Stomach smooth muscle (tissue), 2 donors: Measurements from ENCODE around the gene IL36B.

Experiments used
- H3K27ac ChIP-seq: one replicate; pipeline ENCODE4 v1.7.0; 2013; ENCODE audit warnings: mild to moderate bottlenecking, low read length, inconsistent platforms
- H3K27me3 ChIP-seq, 2 donors: one replicate each; pipeline ENCODE4 v1.7.0; 2013; ENCODE audit warnings: low read length in 2 of 2; ENCODE audit not compliant: insufficient read depth in 2 of 2, control insufficient read depth in 1 of 2
- H3K36me3 ChIP-seq, 2 donors: one replicate each; pipeline ENCODE4 v1.7.0; 2013; ENCODE audit warnings: low read length in 2 of 2; ENCODE audit not compliant: control insufficient read depth in 2 of 2, insufficient read depth in 2 of 2
- H3K4me1 ChIP-seq: one replicate; pipeline ENCODE4 v1.7.0; 2013; ENCODE audit warnings: low read length; ENCODE audit not compliant: control insufficient read depth, insufficient read depth
- H3K4me3 ChIP-seq, 2 donors: one replicate each; pipeline ENCODE4 v1.7.0; 2013; ENCODE audit warnings: low read length in 2 of 2
- H3K9ac ChIP-seq, 2 donors: one replicate each; pipeline ENCODE4 v1.7.0; 2013; ENCODE audit warnings: low read length in 2 of 2, mild to moderate bottlenecking in 1 of 2
- H3K9me3 ChIP-seq, 2 donors: one replicate each; pipeline ENCODE4 v1.7.0; 2013; ENCODE audit warnings: low read length in 2 of 2; ENCODE audit not compliant: control insufficient read depth in 2 of 2
- donor health status: healthy.
- donor health status: Pancreatic carcinoma.

IL36B gene

GRCh38 chr2:113027691-113028090, 25.0 kb downstream of the IL36B start:
- peaks cover 0 to 4% of the 10 kb centered on the region in 2 donors for H3K9me3 ChIP-seq
- no peak overlapping the region for H3K4me3 ChIP-seq
- H3K27ac ChIP-seq = no peak overlapping the region
- H3K9ac ChIP-seq = no peak overlapping the region
- no peaks in the 10 kb centered on the region for H3K4me1 ChIP-seq
- H3K36me3 ChIP-seq = no peaks in the 10 kb centered on the region
- H3K27me3 ChIP-seq = peaks cover 0 to 7% of the 10 kb centered on the region in 2 donors

GRCh38 chr2:113025737-113026136, 26.9 kb downstream of the IL36B start:
- Histone ChIP-seq H3K4me3 (no peak overlapping the region), H3K9me3 (peaks cover 0 to 4% of the 10 kb centered on the region in 2 donors), H3K9ac (no peak overlapping the region), H3K27ac (no peak overlapping the region), H3K27me3 (peaks cover 0 to 5% of the 10 kb centered on the region in 2 donors), H3K36me3 (no peaks in the 10 kb centered on the region), H3K4me1 (no peaks in the 10 kb centered on the region)

DNA sequence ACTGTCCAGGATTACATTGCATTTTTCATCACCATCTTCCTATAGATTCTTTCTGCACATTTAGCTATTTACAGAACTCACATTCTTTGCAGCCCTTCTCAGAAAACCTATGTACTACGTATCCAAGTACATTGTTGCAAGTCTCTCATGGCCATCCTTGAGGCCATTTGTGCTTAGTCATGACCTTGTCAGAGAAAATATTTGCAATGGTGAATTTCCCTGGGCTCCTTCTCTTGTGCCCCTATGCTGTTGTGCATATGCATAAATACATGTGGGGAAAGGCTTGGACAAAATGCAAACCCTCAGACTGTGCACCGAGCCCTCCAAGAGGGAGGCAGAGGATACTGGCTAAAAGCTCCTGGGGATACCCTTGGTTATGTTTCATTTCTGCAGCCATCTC, 27.9 kb downstream of the IL36B start:
- Histone ChIP-seq H3K27me3 (peaks cover 0 to 4% of the 10 kb centered on the region in 2 donors), H3K9ac (no peak overlapping the region), H3K9me3 (peaks cover 0 to 4% of the 10 kb centered on the region in 2 donors), H3K4me3 (no peak overlapping the region), H3K27ac (no peak overlapping the region), H3K36me3 (no peaks in the 10 kb centered on the region), H3K4me1 (no peaks in the 10 kb centered on the region)

- Histone ChIP-seq H3K27ac (no peak overlapping the region), H3K4me3 (no peak overlapping the region), H3K4me1 (no peaks in the 10 kb centered on the region), H3K9me3 (peaks cover 0 to 8% of the 10 kb centered on the region in 2 donors), H3K9ac (no peak overlapping the region), H3K27me3 (peaks cover 0 to 7% of the 10 kb centered on the region in 2 donors), H3K36me3 (no peaks in the 10 kb centered on the region)
Observed at GRCh38 chr2:113021312-113021711, 31.4 kb downstream of the IL36B start.

DNA sequence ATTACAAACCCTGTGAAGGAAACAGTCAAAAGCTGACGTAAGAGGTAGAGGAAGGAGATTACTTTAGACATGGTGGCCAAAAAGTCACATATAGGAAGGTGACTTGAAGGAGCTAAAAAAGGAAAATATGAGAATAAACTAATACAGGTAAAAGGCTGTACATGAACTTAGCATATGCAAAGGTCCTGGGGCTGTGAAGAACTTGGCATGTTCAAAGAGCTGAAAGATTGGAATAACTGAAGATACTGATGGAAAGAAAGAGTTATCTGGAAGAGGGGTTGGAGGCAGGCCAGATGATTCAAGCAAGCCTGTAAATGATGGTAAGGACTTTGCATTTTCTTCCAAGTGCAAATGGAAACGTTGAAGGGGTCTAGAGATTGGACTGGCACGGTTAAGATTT, 34.2 kb downstream of the IL36B start:
- Histone ChIP-seq H3K4me1 (no peaks in the 10 kb centered on the region), H3K9ac (no peak overlapping the region), H3K27me3 (peaks cover 0 to 3% of the 10 kb centered on the region in 2 donors), H3K9me3 (peaks cover 0 to 4% of the 10 kb centered on the region in 2 donors), H3K27ac (no peak overlapping the region), H3K36me3 (no peaks in the 10 kb centered on the region), H3K4me3 (no peak overlapping the region)

DNA sequence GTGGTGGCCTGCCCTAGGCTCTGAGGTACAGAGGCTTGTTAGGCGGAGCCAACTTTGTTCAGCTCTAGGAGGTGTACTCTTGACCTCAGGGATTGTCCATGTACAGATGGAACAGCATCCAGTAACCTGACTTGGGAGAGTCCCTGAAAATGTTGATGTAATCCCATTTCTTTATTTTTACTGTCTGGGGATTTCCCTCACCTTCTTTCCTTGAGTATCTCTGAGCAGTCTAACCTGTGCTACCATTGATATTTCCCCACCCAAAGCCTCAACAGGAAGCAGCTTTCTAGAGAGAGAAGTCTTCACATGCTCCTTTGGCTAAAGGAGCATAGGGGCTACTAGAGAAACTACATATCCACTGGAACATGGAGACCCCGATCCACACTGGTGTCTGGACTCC, 37.0 kb downstream of the IL36B start:
- H3K27me3 ChIP-seq = peaks cover 0 to 3% of the 10 kb centered on the region in 2 donors
- H3K27ac ChIP-seq = no peak overlapping the region
- H3K9me3 ChIP-seq = peaks cover 0 to 4% of the 10 kb centered on the region in 2 donors
- H3K36me3 ChIP-seq = no peaks in the 10 kb centered on the region
- no peak overlapping the region for H3K9ac ChIP-seq
- H3K4me1 ChIP-seq = no peaks in the 10 kb centered on the region
- no peak overlapping the region for H3K4me3 ChIP-seq

DNA sequence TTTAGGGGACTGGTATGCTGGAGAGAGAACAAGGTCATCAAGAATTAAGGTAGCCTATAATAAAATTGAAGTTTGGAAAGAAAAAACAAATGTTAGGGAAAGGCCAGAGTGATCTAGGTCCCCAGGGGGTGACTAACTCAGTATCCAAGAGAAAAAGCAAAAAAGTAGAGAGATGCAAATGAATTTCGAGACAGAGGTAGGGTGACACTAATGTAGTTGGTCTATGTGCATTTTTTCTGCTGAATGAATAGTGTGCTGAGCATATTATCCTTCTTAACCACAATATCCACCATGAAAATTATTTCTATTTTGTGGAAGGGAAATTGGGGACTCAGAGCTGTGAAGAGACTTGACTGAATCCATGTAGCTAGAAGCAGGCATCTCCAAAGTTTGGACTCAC, 37.6 kb downstream of the IL36B start:
- H3K9me3 ChIP-seq = peaks cover 0 to 4% of the 10 kb centered on the region in 2 donors
- no peak overlapping the region for H3K4me3 ChIP-seq
- no peaks in the 10 kb centered on the region for H3K4me1 ChIP-seq
- H3K27me3 ChIP-seq = peaks cover 0 to 3% of the 10 kb centered on the region in 2 donors
- no peaks in the 10 kb centered on the region for H3K36me3 ChIP-seq
- no peak overlapping the region for H3K9ac ChIP-seq
- no peak overlapping the region for H3K27ac ChIP-seq

- H3K4me1 ChIP-seq = no peaks in the 10 kb centered on the region
- peaks cover 0 to 3% of the 10 kb centered on the region in 2 donors for H3K9me3 ChIP-seq
- H3K36me3 ChIP-seq = no peaks in the 10 kb centered on the region
- H3K27ac ChIP-seq = no peak overlapping the region
- H3K4me3 ChIP-seq = no peak overlapping the region
- no peak overlapping the region for H3K9ac ChIP-seq
- H3K27me3 ChIP-seq = peaks cover 0 to 3% of the 10 kb centered on the region in 2 donors
Observed at GRCh38 chr2:113014067-113014466, 38.6 kb downstream of the IL36B start.

- H3K36me3 ChIP-seq = no peaks in the 10 kb centered on the region
- H3K4me3 ChIP-seq = no peak overlapping the region
- no peak overlapping the region for H3K9ac ChIP-seq
- no peaks in the 10 kb centered on the region for H3K9me3 ChIP-seq
- peaks cover 0 to 3% of the 10 kb centered on the region in 2 donors for H3K27me3 ChIP-seq
- no peak overlapping the region for H3K27ac ChIP-seq
- H3K4me1 ChIP-seq = no peaks in the 10 kb centered on the region
Observed at GRCh38 chr2:113013336-113013661, 39.4 kb downstream of the IL36B start.

GRCh38 chr2:113012436-113013335, 40.0 kb downstream of the IL36B start:
- Histone ChIP-seq H3K36me3 (no peaks in the 10 kb centered on the region), H3K4me3 (no peak overlapping the region), H3K9ac (no peak overlapping the region), H3K4me1 (no peaks in the 10 kb centered on the region), H3K27ac (no peak overlapping the region), H3K27me3 (peaks cover 0 to 3% of the 10 kb centered on the region in 2 donors), H3K9me3 (no peaks in the 10 kb centered on the region)

DNA sequence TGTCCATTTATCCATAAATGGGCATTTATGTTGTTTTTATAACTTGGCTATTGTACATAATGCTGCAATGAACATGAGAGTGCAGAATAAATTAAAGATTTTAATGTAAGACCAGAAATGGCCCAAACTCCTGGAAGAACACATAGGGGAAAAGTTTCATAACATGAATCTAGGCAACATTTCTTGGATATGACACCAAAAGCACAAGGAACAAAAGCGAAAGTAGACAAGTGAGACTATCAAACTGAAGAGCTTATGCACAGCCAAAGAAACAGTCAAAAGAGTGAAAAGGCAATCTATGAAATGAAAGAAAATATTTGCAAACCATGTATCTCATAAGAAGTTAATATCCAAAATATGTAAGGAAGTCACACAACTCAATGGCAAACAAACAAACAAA, 41.6 kb downstream of the IL36B start:
- H3K27ac ChIP-seq = no peak overlapping the region
- H3K9ac ChIP-seq = no peak overlapping the region
- H3K27me3 ChIP-seq = no peaks in the 10 kb centered on the region
- no peak overlapping the region for H3K4me3 ChIP-seq
- no peaks in the 10 kb centered on the region for H3K4me1 ChIP-seq
- no peaks in the 10 kb centered on the region for H3K9me3 ChIP-seq
- no peaks in the 10 kb centered on the region for H3K36me3 ChIP-seq
